K562 (cell line): ENCODE measurements around the gene MYO3B.

Experiments
- CBFB ChIP-seq: sonication (generic); formaldehyde crosslinking; IDR thresholded peaks from 2 replicates; pipeline ENCODE4 v1.4.0; 2020; ENCODE audit warnings: mild to moderate bottlenecking, missing genetic modification reagents
- EP300 ChIP-seq: IDR thresholded peaks from 2 replicates; pipeline ENCODE4 v1.6.1; 2012; ENCODE audit warnings: low read length, improper control_type of control experiment
- EZH2 ChIP-seq: IDR thresholded peaks from 2 replicates; pipeline ENCODE4 v1.6.1; 2012; ENCODE audit warnings: low read depth, mild to moderate bottlenecking, inconsistent platforms, low read length, borderline replicate concordance
- FIP1L1 ChIP-seq: fragments of 200-400 bp; formaldehyde crosslinking; IDR thresholded peaks from 2 replicates; pipeline ENCODE4 v1.6.1; 2018; ENCODE audit warnings: mild to moderate bottlenecking, low read depth, low read length; ENCODE audit not compliant: poor library complexity, severe bottlenecking
- MLX ChIP-seq, 2 experiments: fragments of 450-650 bp in 1 of 2; sonication (generic) in 1 of 2; formaldehyde crosslinking; conservative IDR thresholded peaks; 2 replicates each; pipeline versions ENCODE4 v1.4.0 to v1.8.1; 2020 to 2022; ENCODE audit warnings: mild to moderate bottlenecking in 1 of 2, missing genetic modification reagents in 1 of 2
- NKRF ChIP-seq: fragments of 450-650 bp; IDR thresholded peaks from 2 replicates; pipeline ENCODE4 v1.6.1; 2016; ENCODE audit warnings: borderline replicate concordance
- NR1H2 ChIP-seq: sonication (generic); formaldehyde crosslinking; IDR thresholded peaks from 2 replicates; pipeline ENCODE4 v1.4.0; 2020; ENCODE audit warnings: mild to moderate bottlenecking, missing genetic modification reagents
- POLR2A ChIP-seq: fragments of 450-650 bp; conservative IDR thresholded peaks from 2 replicates; pipeline ENCODE4 v1.6.1; 2016
- POLR2AphosphoS5 ChIP-seq: IDR thresholded peaks from 2 replicates; pipeline ENCODE4 v1.6.1; 2011; ENCODE audit warnings: mild to moderate bottlenecking, low read depth, low read length, moderate library complexity; ENCODE audit not compliant: control insufficient read depth, insufficient read depth
- YY1 ChIP-seq, 3 experiments: IDR thresholded peaks; 2 replicates each; pipeline ENCODE4 v1.6.1; 2011; ENCODE audit warnings: low read length in 2 of 3, mild to moderate bottlenecking in 2 of 3, moderate library complexity in 2 of 3, borderline replicate concordance in 1 of 3, control low read depth in 1 of 3, low read depth in 1 of 3; ENCODE audit not compliant: insufficient read depth in 3 of 3, insufficient replicate concordance in 2 of 3, control insufficient read depth in 1 of 3, insufficient read length in 1 of 3; ENCODE audit errors: extremely low read depth in 1 of 3
- ZSCAN29 ChIP-seq: fragments of 450-650 bp; IDR thresholded peaks from 2 replicates; pipeline ENCODE4 v1.6.1; 2017
- ZZZ3 ChIP-seq: fragments of 450-650 bp; IDR thresholded peaks from 2 replicates; pipeline ENCODE4 v1.6.1; 2016; ENCODE audit warnings: antibody characterized with exemption, mild to moderate bottlenecking, moderate library complexity
- TF ChIP-seq, protein P1 (sequence below): fragments of 450-650 bp; IDR thresholded peaks from 2 replicates; pipeline ENCODE4 v1.6.1; 2018; ENCODE audit not compliant: partially characterized antibody
- TF ChIP-seq, protein P2 (sequence below), 3 experiments: fragments of 200-800 bp in 1 of 3; sonication (Bioruptor generic) in 1 of 3; sonication (generic) in 1 of 3; formaldehyde crosslinking in 1 of 3; IDR thresholded peaks; 2 replicates each; pipeline versions ENCODE4 v1.6.1 to v1.8.0; 2016 to 2022; ENCODE audit warnings: mild to moderate bottlenecking in 2 of 3, missing compliant biosample characterization in 2 of 3, missing genetic modification characterization in 2 of 3, missing genetic modification reagents in 1 of 3

- no peak for TF ChIP-seq ZSCAN29
- no peak for TF ChIP-seq CBFB (CRISPR knock-in tag)
- no peak for TF ChIP-seq NR1H2 (CRISPR knock-in tag)
- no peak for TF ChIP-seq FIP1L1
- TF ChIP-seq EZH2 = no peak
- TF ChIP-seq MLX (CRISPR knock-in tag; conservative IDR thresholded peaks at IDR 0.05) = no peak
- TF ChIP-seq NKRF = no peak
- no peak for TF ChIP-seq ZZZ3
- TF ChIP-seq POLR2AphosphoS5 = no peak
- no peak for TF ChIP-seq EP300
- TF ChIP-seq, protein P1, sequence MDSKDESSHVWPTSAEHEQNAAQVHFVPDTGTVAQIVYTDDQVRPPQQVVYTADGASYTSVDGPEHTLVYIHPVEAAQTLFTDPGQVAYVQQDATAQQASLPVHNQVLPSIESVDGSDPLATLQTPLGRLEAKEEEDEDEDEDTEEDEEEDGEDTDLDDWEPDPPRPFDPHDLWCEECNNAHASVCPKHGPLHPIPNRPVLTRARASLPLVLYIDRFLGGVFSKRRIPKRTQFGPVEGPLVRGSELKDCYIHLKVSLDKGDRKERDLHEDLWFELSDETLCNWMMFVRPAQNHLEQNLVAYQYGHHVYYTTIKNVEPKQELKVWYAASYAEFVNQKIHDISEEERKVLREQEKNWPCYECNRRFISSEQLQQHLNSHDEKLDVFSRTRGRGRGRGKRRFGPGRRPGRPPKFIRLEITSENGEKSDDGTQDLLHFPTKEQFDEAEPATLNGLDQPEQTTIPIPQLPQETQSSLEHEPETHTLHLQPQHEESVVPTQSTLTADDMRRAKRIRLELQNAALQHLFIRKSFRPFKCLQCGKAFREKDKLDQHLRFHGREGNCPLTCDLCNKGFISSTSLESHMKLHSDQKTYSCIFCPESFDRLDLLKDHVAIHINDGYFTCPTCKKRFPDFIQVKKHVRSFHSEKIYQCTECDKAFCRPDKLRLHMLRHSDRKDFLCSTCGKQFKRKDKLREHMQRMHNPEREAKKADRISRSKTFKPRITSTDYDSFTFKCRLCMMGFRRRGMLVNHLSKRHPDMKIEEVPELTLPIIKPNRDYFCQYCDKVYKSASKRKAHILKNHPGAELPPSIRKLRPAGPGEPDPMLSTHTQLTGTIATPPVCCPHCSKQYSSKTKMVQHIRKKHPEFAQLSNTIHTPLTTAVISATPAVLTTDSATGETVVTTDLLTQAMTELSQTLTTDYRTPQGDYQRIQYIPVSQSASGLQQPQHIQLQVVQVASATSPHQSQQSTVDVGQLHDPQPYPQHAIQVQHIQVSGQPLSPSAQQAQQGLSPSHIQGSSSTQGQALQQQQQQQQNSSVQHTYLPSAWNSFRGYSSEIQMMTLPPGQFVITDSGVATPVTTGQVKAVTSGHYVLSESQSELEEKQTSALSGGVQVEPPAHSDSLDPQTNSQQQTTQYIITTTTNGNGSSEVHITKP = no peak
- TF ChIP-seq YY1 (IDR thresholded peaks at IDR 0.05; ENCODE audit: borderline replicate concordance in 1 of 3, control insufficient read depth in 1 of 3, extremely low read depth in 1 of 3, insufficient read depth in 3 of 3, insufficient read length in 1 of 3, insufficient replicate concordance in 2 of 3, low read depth in 1 of 3, low read length in 2 of 3) = no peak
- TF ChIP-seq, protein P2, sequence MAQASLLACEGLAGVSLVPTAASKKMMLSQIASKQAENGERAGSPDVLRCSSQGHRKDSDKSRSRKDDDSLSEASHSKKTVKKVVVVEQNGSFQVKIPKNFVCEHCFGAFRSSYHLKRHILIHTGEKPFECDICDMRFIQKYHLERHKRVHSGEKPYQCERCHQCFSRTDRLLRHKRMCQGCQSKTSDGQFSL (CRISPR knock-in tag; IDR thresholded peaks at IDR 0.05) = no peak
- TF ChIP-seq, protein P2 (tag; IDR thresholded peaks at IDR 0.05) = no peak
- TF ChIP-seq POLR2A = no peak
Observed at GRCh38 chr2:170468557-170468956, 290.6 kb downstream of the MYO3B start.
